ENCODE results near the gene QRICH2.

The QRICH2 gene

GRCh38 chr17:76318586-76318985, 10.5 kb upstream of the QRICH2 start:
- Histone ChIP-seq H3K4me3 (ENCODE audit: low read depth, low read length, poor library complexity, severe bottlenecking) (no peak overlapping the region), H4K20me1 (ENCODE audit: insufficient read depth, low read length) (no peaks in the 10 kb centered on the region), H3F3A (ENCODE audit: insufficient read depth, low read length) (no peaks in the 10 kb centered on the region), H3K79me2 (ENCODE audit: insufficient read depth, low read length) (no peaks in the 10 kb centered on the region), H2AFZ (ENCODE audit: low read length) (no peak overlapping the region), H3K9me2 (ENCODE audit: low read depth, low read length) (no peaks in the 10 kb centered on the region), H3K27me3 (ENCODE audit: insufficient read depth, low read length) (no peaks in the 10 kb centered on the region), H3K4me1 (ENCODE audit: insufficient read depth, low read length, severe bottlenecking) (no peaks in the 10 kb centered on the region), H3K4me2 (ENCODE audit: low read length) (no peak overlapping the region), H3K9ac (ENCODE audit: low read length) (no peak overlapping the region), H3K9me3 (ENCODE audit: low read length) (no peaks in the 10 kb centered on the region), H3K36me3 (ENCODE audit: insufficient read depth, low read length) (peaks cover 52% of the 10 kb centered on the region), H3K27ac (ENCODE audit: low read depth, low read length, poor library complexity, severe bottlenecking) (no peak overlapping the region)
- no peak for TF ChIP-seq EZH2 (IDR thresholded peaks at IDR 0.05; ENCODE audit: borderline replicate concordance, low read length)
- TF ChIP-seq CTCF (IDR thresholded peaks at IDR 0.05; ENCODE audit: low read length): no peak

DNA sequence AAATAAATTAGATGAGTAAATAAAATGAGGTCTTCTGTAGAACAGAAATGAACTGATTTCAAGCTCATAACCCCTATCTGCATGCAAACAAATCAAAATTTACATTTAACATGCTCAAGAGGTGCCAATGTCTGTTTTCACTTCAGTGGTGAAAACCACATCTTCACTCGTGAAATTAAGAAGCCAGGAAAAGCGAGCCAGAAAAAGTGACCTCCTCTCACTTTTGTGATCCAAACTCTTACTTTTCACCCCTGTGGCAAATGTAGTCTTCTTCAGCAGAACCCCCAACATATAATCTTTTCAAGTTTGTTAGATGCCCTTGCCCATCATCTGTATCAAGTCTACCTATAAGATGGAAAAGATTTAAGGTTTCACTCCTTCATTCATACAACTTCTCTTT, 9.5 kb upstream of the QRICH2 start:
- Histone ChIP-seq H3K9ac (ENCODE audit: low read length) (no peak overlapping the region), H3K4me2 (ENCODE audit: low read length) (no peak overlapping the region), H3K79me2 (ENCODE audit: insufficient read depth, low read length) (no peaks in the 10 kb centered on the region), H3K9me3 (ENCODE audit: low read length) (no peaks in the 10 kb centered on the region), H3K36me3 (ENCODE audit: insufficient read depth, low read length) (peaks cover 54% of the 10 kb centered on the region), H4K20me1 (ENCODE audit: insufficient read depth, low read length) (no peaks in the 10 kb centered on the region), H2AFZ (ENCODE audit: low read length) (no peak overlapping the region), H3F3A (ENCODE audit: insufficient read depth, low read length) (no peaks in the 10 kb centered on the region), H3K27ac (ENCODE audit: low read depth, low read length, poor library complexity, severe bottlenecking) (no peak overlapping the region), H3K4me1 (ENCODE audit: insufficient read depth, low read length, severe bottlenecking) (no peaks in the 10 kb centered on the region), H3K27me3 (ENCODE audit: insufficient read depth, low read length) (no peaks in the 10 kb centered on the region), H3K9me2 (ENCODE audit: low read depth, low read length) (no peaks in the 10 kb centered on the region), H3K4me3 (ENCODE audit: low read depth, low read length, poor library complexity, severe bottlenecking) (no peak overlapping the region)
- TF ChIP-seq CTCF (IDR thresholded peaks at IDR 0.05; ENCODE audit: low read length) (no peak), EZH2 (IDR thresholded peaks at IDR 0.05; ENCODE audit: borderline replicate concordance, low read length) (no peak)

GRCh38 chr17:76314392-76315227, 6.5 kb upstream of the QRICH2 start:
- Histone ChIP-seq H3K27ac (ENCODE audit: low read depth, low read length, poor library complexity, severe bottlenecking) (no peak overlapping the region), H3K79me2 (ENCODE audit: insufficient read depth, low read length) (no peaks in the 10 kb centered on the region), H3K9me3 (ENCODE audit: low read length) (no peaks in the 10 kb centered on the region), H2AFZ (ENCODE audit: low read length) (no peak overlapping the region), H3F3A (ENCODE audit: insufficient read depth, low read length) (no peaks in the 10 kb centered on the region), H3K27me3 (ENCODE audit: insufficient read depth, low read length) (no peaks in the 10 kb centered on the region), H3K9me2 (ENCODE audit: low read depth, low read length) (no peaks in the 10 kb centered on the region), H3K4me3 (ENCODE audit: low read depth, low read length, poor library complexity, severe bottlenecking) (no peak overlapping the region), H3K4me1 (ENCODE audit: insufficient read depth, low read length, severe bottlenecking) (no peaks in the 10 kb centered on the region), H3K36me3 (ENCODE audit: insufficient read depth, low read length) (peaks cover 57% of the 10 kb centered on the region), H3K9ac (ENCODE audit: low read length) (no peak overlapping the region), H4K20me1 (ENCODE audit: insufficient read depth, low read length) (no peaks in the 10 kb centered on the region), H3K4me2 (ENCODE audit: low read length) (no peak overlapping the region)
- TF ChIP-seq EZH2 (IDR thresholded peaks at IDR 0.05; ENCODE audit: borderline replicate concordance, low read length) (no peak), CTCF (IDR thresholded peaks at IDR 0.05; ENCODE audit: low read length) (no peak)

Measured in OCI-LY1 (cell line).